Astrocyte (in vitro differentiated cells and primary cell): Measurements from ENCODE around the gene HSD17B2.
"Not testable (repeated sequence)": the region's sequence is repeated elsewhere in the genome, so short reads cannot be mapped to it uniquely, and the experiment has no call there.

ENCODE experiments used
- EZH2 ChIP-seq: IDR thresholded peaks from 2 replicates; pipeline ENCODE4 v1.6.1; 2012; ENCODE audit warnings: mild to moderate bottlenecking, low read length, inconsistent platforms; ENCODE audit not compliant: insufficient read depth
- TF ChIP-seq, protein P1 (sequence below): IDR thresholded peaks from 2 replicates; pipeline ENCODE4 v1.5.1; 2011; ENCODE audit warnings: low read depth, mild to moderate bottlenecking, inconsistent platforms, low read length, moderate library complexity; ENCODE audit not compliant: insufficient read depth

- TF ChIP-seq, protein P1, sequence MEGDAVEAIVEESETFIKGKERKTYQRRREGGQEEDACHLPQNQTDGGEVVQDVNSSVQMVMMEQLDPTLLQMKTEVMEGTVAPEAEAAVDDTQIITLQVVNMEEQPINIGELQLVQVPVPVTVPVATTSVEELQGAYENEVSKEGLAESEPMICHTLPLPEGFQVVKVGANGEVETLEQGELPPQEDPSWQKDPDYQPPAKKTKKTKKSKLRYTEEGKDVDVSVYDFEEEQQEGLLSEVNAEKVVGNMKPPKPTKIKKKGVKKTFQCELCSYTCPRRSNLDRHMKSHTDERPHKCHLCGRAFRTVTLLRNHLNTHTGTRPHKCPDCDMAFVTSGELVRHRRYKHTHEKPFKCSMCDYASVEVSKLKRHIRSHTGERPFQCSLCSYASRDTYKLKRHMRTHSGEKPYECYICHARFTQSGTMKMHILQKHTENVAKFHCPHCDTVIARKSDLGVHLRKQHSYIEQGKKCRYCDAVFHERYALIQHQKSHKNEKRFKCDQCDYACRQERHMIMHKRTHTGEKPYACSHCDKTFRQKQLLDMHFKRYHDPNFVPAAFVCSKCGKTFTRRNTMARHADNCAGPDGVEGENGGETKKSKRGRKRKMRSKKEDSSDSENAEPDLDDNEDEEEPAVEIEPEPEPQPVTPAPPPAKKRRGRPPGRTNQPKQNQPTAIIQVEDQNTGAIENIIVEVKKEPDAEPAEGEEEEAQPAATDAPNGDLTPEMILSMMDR = not testable (repeated sequence)
- not testable (repeated sequence) for TF ChIP-seq EZH2
Observed at GRCh38 chr16:82139286-82139571, 104.2 kb downstream of the HSD17B2 start.
